Measurements from ENCODE around the gene ALDH3B1.

ALDH3B1 gene

DNA sequence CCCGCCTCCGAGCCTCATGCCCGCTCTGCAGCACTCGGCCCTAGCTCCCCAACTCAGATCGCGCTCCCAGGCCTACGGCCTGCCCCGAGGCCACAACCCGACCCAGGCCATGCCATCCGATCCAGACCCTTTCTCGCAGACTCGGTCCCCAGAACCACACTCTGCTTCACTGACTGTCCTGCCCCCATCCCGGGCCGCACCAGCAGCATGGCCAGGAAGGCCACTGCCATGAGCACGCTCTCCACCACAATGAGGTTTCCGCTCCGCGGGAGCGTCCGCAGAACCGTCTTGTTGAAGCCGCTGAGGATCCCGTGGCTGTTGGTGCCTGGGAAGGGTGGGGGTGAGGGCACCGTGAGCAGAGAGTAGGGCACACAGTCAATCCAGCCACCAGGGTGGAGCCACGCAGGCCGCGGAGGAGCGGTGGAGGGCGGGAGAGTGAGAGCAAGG, 12.6 kb upstream of the ALDH3B1 start:
- no peak for DNase-seq

- no peak for DNase-seq
These were observed 11.7 kb upstream of the ALDH3B1 start for GRCh38 chr11:67998150-67999045.

DNA sequence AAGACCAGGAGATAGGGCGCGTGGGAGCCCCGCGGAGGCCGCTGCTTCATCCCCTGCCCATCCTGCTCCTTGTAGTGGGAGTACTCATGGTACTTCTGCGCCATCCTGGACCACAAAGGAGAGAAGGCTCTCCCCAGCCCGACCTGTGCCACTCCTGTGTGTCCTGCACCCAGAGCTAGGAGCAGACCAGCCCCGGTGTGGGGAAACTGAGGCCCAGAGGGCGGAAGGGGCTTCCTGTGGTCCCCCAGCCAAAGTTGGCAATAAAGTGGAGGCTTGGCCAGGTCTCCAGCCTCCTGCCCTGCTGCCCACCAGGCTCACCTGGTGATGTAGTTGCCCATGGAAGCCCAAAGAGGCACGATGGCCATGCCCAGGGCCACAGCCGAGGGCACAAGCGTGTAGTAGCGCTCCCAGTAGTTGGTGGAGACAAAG, 10.9 kb upstream of the ALDH3B1 start:
- DNase-seq, result no peak

GRCh38 chr11:67999704-68000103, 10.4 kb upstream of the ALDH3B1 start:
- DNase-seq, result no peak

DNA sequence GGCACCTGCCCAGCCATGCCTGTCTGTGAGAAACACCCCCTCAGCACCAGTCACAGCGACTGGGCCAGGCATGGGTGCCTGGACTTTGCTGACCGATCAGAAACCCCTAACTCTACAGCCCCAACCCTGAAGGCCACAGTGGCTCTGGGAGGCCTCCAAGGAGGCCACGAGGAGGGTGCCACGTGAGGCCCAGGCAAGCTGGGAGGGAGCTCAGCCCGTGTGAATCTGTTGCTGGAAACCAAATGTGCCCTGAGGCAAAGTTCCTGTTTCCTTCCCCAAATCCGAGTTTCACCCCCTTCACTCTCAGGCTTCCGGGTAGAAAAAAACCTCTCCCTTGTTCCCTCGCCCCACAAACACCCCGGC, 7.6 kb upstream of the ALDH3B1 start:
- DNase-seq, result no peak

GRCh38 chr11:68002938-68003845, 6.9 kb upstream of the ALDH3B1 start:
- no peak for DNase-seq

GRCh38 chr11:68003846-68004550, 6.1 kb upstream of the ALDH3B1 start, which contains the start of gene UNC93B1:
TSS of gene UNC93B1 (minus strand) at chr11:68004097. CDS start at chr11:68004043, 54 bp downstream.
- peak; percentile 68 for DNase-seq

GRCh38 chr11:68004551-68005335, 5.4 kb upstream of the ALDH3B1 start:
- no peak for DNase-seq

DNA sequence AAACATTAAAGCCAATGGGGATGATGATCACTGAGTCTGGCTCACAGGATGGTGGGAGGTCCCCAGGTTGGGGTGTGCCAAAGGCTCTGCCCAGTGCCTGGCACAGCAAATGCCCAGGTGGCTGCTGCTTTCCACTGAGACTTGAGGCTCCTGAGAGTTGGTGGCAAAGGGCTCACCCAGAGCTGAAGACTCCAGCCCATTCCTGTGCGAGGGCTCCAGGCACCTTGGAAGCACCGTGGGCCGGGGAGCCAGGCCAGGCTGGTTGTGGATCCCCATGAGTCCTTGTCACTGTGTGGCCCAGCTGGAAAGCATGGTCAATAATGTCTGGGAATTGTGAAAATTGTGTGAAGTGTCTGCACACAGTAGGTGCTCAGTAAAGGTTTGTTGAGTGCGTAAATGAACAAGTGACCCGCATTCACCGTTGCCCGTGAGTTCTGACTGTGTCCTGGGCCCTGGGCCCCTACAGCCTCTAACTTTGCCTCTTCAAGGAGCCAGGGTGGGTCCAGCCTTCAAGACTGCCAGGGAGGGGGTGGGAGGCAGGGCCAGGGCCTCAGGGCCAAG, 3.4 kb upstream of the ALDH3B1 start:
- no peak for DNase-seq

DNA sequence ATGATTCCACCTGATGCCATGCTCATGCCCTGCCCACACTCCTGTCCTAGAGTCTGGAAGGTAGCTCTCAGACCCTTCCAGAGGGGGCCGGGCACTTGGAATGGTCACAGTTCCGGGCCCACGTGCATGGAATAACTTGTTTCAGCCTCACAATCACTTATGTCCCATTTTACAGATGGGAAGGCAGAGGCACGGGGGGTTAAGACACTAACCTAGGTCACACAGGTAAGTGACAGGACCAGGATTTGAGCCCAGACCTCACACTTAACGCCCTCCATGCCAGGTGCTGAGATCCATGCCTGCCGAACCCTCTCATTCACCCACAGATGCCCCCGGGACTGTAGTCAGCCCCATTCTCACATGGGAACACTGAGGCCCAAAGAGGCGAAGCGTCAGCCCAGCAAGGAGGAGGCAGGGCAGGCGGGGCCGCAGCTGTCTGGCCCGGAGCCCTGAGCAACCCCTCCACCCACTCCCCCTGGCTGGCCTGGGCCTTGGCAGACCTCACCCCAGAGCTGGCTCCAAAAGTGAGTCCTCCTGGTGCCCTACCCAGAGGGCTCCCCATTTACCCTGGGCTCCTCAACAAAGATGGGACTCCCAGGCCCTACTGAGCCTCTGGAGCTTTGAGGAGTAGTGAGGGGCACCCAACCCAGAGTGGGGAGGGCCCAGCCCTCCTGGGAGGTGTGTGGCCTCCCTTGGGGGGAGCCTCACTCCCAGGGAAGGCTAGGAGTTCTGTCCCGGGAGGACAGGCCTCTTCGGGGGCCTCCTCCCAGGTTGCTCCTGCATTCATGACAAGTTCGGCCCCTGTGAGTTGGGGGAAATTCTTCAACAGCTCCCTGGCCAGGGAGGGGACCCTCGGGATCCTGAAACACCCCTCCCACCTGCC, 2.4 kb upstream of the ALDH3B1 start:
- DNase-seq, result no peak

- DNase-seq, result peak; percentile 74
These were observed 1.5 kb upstream of the ALDH3B1 start for GRCh38 chr11:68008381-68009337.

- no peak for DNase-seq
These were observed 587 bp upstream of the ALDH3B1 start for GRCh38 chr11:68009391-68010089.

GRCh38 chr11:68011051-68011943, 1.2 kb downstream of the ALDH3B1 start:
- no peak for DNase-seq

GRCh38 chr11:68012044-68012842, 2.1 kb downstream of the ALDH3B1 start:
- no peak for DNase-seq

DNA sequence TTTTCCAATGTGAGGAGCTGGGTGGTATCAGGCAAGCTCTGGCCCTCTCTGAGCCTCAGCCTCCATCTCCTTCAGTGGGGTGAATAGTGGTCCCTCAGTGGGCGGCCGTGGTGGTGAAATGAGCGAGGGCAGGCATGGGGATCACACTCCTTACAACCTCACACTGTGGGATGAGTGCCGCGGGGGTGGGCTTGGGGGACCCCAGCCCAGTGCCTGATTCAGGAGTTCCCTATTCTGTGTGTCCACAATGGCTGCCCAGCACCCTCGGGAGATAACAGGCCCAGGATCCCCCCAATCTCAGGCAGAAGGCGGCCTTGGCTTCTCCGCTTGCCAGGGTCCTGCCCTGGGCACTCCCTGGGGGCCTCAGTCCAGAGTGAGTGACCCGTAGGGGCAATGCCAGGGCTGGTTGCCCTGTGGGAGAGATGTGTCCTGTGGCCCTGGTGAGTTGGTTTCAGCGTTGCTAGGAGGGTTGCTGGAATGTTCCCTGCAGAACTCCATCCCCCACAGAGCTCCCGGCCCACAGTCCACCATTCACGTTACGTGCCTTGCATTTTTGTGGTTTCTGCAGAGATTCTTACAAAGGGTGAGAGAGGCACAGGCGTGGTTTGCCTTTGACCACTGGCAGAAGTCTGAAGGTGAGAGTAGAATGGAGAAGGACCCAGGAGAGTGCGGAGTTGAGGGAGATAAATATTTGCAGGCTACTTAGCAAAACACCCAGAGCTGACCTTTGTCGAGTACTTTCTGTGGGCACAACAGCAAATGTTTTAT, 2.9 kb downstream of the ALDH3B1 start:
- no peak for DNase-seq

- no peak for DNase-seq
These were observed 3.6 kb downstream of the ALDH3B1 start for GRCh38 chr11:68013611-68014156.
